Umbilical cord (tissue), 2 donors: Measurements from ENCODE around the gene TMEM54. TPM values are rescaled to one million over a fixed set of nuclear protein-coding genes. Genes with fewer than 3 reads are reported as not detected.

Experiments used
- DNase-seq: peaks from one replicate; pipeline ENCODE4 v3.0.0-alpha.2; 2015; ENCODE audit warnings: low spot score
- total RNA-seq: library from RNA; depleted of rRNA; stranded (reverse); fragments of >200 nt; gene quantifications from one replicate; pipeline ENCODE4 v1.2.3, GENCODE V29; 2014; ENCODE audit warnings: low replicate concordance; ENCODE audit not compliant: insufficient read depth

TMEM54 gene
- total RNA-seq, 1 donor from 2014 or later, result 21.7 TPM

DNA sequence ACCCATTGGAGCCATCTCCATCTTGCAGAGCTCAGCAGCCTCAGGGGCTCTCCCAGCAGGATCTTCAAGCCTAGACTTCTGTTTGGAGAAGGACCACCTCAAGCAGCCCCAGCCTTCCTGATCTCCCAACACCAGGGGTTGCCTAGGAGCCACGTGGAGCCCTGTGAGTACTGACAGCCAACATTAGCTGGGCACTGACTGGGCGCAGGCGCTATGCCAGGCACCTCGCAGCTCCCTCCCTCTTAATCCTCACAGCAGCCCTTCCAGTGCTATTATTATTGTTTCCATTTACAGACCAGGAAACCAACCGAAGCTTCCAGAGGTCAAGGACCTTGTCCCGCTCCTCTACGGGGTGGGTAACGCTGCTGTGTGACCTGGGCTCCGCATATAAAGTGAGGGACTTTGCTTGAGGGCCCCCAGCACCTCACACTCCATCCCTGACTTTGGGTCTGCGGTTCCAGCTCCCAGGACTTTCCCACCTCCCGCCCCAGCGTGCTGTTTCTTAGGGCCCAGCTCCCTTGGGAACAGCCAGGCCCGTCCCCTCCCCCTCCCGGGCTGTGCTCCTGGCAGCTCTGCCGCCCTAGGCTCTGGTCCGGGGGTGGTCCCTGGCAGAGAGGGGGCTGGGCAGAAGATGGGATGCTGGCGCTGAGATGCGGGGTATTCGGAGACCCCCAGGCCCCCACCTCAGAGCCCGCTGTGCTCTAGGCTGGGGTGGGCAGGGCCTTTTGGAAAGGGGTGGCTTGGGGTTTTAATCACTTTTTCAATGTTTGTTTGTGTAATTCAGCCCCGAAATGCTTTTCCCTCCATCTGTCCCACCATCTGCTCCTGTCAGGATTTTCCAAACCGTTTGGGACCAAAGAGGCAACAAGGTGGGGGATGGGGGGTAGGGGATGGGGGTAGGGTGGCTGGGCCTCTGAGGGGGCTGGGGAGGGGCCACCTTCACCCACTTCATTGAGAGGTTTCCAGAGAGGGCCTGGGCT, 19.0 kb downstream of the TMEM54 start:
- no peak for DNase-seq

- no peak for DNase-seq
Observed at GRCh38 chr1:32881291-32881690, 19.9 kb downstream of the TMEM54 start.

DNA sequence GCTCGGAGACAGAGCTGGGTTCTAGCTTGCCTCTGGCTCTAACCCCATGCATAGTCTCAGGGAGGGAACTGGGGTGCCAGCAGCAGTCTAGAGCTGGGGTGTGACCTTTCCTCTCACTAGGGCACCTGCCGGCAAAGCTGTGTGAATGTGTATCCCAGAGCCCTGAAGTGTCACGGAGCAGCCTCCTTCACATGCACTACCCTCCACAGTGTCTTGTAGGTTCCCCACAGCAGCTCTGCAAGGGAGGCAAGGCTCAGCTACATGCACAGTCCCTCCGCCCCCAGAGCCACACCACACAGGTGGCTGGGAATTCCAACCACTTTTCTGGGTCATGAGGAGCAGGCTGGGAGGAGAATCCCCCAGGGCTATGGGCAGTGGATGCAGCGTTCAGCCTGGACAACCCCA, 22.6 kb downstream of the TMEM54 start:
- no peak for DNase-seq

- no peak for DNase-seq
Observed at GRCh38 chr1:32878183-32878582, 23.0 kb downstream of the TMEM54 start.

DNA sequence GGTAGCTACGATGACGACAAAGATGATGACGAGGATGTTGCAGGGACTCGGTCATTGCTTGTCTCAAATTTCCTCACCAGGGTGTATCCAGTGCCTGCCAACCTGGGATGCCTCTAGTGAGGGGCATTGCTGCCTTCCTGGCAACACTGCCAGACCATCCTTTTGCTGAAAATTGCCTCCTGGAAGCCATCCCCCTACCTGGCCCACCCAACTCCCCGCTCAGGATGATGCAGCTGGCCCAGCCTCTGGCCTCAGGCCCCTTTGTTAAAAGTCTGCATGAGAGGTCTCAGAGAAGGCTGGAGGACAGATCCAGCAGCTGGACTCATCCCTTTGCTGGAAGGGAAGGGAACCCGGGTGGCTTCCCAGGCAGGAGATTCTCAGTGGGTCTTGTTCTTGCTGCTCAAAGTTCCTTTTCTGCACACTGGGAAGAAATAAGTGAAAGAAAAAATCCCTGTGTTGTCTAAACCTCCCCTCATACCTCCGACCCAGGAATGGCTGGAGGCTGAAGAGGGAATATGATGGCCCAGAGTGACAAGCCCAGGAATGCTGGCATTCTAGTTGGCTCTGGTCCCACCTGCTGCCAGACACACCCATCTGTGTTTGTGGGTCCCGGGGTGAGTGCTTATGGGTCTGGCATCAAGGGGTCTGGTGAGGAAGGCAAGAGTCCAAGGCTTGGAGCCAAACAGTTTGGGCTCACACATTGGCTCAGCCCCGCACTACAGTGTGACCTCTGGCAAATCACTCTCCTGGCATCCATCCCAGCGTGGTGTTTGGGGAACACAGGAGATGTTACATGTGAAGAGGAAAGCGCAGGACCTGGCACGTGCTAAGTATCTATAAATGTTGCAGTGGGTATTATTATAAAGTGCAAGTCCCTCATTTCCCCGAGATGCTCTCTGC, 23.7 kb downstream of the TMEM54 start:
- DNase-seq, result no peak

GRCh38 chr1:32876341-32877210, 24.6 kb downstream of the TMEM54 start:
- DNase-seq, result no peak

DNA sequence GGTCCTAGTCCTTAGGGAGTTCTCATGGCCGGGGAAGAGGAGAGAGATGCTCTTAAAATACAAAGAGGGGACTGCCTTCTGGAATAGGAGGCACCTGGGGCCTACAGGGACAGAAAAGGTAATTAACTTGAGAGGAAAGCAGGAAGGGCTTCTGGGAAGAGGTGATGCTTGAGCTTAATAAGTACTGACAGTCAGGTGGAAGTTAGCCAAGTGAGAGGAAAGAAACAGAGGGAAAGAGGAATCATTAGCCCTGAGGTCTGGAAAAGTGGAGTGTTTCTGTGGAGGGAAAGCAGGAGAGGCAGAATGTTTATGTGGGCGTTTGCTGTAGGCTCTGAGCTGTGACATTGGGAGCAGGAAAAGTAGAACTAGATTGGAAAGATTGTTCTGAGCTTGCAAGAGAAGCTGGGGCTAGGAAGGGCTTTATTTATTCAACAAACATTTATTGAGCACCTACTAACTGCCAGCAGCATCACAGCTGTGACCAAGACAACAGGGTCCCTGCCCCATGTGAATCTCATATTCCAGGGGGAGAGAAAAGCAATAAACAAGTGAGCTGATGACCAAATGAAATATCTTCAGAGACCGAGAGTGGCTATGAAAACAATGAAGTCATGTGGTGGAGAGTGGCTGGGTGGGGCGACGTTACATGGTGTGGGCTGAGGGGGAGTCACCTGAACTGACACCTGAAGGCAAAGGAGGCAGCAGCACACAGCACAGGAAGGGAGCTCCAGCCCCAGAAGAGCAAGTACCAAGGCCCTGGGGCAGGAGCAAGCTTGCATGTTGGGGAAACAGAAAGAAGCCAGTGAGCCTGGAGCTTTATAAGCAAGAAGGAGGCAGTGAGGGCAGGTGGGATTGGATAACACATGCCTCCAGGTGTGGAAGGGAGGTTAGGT, 26.1 kb downstream of the TMEM54 start:
- DNase-seq, result no peak

DNA sequence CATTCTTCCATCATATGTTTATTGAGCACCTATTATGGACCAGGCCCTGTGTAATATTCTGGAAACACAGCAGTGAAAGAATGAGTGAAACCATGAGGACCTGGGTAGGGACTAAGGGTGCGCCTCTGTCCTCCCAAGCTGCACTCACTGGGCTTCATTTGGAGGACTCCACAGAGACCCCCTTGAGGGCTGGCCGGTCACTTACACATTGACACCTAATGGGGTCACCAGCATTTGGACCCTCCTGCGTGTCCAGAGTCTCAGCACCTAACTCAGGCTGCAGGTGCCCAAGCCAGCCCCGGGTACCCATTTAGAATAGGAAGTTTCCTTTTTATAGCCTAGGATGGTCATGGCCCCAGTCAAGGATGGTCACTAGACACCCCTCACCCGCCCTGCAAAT, 27.7 kb downstream of the TMEM54 start:
- DNase-seq, result no peak

DNA sequence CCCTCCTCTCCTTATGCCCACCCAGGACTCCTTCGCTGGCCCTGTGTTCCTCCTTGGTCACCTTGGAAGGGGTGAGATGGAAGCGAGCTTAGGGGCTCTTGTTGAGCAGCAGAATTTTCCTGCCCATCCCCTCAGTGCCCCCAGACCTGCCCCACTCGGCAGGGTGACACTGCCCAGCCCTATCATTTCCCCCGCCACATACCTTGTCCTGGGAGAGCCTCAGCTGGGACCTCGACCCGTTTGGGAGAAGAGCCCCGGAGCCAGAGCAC, 29.1 kb downstream of the TMEM54 start:
- no peak for DNase-seq

DNA sequence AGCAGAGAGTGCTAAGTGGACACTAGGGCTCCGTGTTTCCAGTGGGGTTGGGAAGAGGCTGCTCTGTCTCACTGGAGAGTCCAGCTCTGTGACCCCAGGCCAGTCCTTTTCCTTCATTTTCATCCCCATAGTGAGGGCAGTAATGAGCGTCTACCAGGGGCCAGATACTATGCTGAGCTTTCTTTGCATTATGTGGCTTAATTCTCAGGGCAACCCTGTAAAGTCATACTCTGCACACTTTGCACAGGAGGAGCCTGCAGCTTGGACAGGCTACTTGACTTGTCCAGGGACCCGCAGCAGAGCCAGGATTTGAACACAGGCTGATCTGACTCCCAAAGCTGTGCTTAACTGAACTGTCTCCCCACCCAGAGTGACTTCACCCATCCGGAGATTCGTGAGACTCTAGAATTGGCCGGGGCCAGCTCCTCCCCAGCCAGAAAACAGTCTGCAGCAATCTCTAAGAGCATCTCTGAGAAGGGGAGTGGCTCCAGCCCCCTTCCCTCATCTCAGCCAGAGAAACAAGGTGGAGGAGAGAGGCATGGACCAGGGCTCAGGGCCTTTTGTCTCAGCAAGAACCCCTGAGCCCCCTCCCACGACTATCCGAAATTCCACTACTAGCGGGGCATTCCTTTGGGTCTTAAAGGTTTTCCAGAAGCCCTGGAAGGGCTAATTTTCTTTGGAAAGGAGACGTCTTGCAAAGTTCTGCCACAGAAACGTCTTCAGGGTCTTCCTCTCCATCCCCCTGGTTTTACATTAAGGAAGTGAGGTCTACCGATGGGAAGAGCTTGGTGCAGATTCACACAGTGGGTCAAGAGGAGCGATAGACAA, 29.6 kb downstream of the TMEM54 start:
- peak; percentile 76 for DNase-seq

DNA sequence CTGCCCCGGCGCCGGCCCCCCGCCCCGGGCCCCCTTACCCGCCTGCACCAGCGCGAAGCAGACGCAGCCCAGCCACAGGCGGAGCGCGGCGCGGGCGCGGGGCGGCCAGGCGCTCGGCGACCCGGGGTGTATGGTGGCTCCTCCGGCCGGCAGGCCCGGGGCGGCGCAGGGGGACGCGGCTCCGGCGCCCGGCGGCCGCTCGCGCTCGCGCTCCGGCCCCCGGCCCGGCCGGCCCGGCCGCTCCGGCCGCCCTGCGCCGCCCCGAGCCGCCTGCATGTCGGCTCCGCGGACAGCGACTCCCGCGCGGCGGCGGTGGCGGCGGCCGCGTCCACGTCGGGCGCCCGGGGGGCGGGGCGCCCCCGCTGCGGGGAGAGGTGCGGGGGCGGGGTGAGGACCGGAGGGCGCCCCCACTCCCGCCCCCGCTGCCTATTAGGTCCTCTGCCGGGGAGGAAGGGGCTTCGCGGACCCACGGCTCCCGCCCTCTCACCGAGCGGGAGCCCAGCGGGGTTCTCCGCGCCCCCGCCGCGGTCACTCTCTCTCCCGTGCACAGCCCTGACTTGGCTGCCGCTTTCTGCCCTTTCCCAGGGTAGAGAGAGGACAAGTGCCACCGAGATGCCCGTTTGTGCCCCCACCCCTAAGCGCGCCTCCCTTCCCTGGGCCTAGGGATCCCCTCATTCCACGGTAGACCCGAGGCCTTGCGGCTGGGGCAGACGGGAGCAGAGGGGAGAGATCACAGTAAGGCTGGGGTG, 30.4 kb downstream of the TMEM54 start, which contains the start of gene FNDC5:
Gene FNDC5, minus strand, starts transcription at position 298 of the 749 bp plus-strand sequence.
- DNase-seq, result peak; percentile 42

DNA sequence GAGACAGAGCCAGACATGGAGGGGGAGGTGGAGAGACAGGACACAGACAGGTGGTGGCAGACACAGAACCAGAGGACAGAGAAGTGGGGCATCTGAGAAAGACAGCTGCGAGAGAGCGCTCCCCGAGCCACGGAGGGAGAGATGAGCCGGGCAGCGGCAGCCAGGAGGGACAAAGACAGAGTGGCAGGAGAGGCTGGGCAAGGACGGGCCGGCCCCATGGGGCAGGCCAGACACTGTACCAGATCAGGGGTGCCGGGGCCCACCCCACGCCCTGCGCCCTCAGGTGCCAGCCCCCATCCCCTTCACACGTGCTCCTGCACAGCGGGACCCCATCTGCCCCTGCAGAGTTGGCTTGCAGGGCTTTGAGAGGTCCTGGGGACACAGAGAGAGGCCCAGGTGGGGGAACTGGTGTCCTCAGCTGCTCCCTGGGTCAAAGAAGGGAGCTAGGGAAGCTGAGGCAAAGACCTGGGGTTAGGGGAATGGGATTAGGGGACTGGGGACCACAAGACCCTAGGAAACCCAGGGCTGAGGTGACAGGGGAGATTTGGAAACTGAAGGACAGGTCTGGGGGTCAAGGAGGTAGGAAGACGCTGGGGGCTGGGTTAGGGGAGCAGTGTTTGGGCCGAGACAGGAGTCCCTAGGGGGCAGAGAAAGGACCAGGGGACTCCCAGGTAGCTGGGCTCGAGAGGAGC, 31.1 kb downstream of the TMEM54 start:
- DNase-seq, result no peak

GRCh38 chr1:32868806-32869455, 32.3 kb downstream of the TMEM54 start:
- DNase-seq, result no peak

DNA sequence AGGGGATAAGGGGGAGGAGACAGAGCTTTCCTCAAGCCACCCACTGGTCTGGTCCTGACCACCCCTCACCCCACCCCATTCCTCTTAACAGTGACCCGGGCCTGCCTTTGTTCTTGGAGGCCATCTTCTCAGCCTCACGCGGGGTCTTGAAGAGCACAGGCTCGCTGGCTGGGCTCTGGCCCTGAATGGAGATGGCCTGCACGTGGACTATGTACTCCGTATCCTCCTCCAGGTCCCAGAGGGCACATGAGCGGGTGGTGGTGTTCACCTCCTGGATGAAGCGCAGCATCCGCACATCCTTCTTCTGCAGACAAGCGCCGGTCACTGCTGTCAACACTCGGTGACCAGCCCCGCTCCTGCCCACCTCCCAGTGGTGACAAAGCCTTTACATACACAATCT, 33.1 kb downstream of the TMEM54 start:
- no peak for DNase-seq

DNA sequence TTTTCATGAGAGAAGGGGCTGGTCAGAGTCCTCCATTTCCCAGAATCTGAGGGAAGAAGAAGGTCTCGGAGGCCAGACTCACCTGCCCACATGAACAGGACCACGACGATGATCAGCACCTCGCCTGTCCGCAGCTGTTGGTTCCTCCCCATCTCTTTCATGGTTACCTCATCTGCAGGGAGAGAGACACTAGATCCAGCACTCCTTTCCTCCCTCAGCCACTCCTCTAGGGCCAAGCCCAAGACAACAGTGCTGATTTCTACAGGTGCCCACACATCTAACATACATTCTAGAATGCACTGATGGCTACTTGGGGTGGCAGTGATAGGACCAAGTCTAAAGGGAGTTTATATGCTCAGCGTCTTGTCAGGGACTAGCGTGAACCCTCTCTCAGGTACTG, 33.5 kb downstream of the TMEM54 start:
- no peak for DNase-seq

DNA sequence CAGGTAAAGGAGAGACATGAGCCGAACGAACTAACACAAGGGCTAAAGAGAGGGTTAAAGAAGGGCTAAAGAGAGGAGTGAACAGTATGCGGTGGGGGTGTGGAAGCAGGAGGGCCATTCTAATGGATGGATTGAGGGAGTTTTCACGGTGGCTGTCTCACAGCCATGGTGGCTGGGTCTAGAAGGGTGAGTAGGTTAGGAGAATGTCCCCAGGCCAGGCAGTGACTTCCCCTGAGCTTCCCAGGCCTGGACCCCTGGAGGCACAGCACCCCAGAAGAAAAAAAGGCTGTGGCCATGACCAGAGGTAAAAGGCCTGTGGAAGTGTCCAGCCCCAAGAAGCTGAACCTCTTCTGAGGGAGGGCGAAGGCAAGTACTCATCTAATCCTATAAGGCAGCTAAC, 34.0 kb downstream of the TMEM54 start:
- no peak for DNase-seq

DNA sequence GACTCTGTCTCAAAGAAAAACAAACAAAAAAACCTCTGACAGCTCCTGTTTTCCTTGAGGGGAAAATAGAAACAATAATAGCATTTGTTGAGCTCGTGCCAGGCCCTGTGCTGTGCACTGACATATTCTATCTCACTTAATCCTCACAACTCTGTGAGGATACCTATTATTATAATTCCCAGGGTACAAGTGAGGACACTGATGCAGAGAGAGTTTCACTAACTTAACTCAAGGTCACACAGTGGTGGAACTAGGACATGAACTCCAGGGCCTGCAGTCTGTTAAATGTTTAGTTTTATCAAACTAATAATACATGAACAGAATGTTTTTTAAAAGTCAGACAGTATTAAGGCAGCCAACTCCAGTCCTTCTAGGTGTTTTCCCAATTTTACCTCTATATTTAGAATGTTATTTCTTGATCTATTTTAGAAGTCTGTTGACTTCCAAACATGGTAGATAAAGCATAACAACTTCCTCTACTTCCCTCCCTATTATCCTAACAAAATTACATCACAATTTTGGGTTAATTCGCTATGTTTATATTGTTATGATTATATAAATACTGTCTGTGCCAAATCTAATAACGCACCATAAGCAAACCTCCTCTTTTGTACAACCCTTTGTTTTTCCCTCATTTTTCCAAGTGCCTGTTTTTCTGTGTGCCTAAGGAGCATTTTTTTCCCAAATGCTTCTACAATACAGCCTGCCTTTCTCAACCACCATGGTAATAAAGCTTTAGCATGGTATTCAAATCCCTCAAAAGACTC, 35.4 kb downstream of the TMEM54 start:
- DNase-seq, result no peak
